Stimulated activated CD8-positive, alpha-beta memory T cell treated with anti-CD3 and anti-CD28 coated beads, Interleukin-15, amount 100 ng/mL, for 4 hours (primary cell): ENCODE results near the gene HSFX1.
"Not testable (repeated sequence)": the region's sequence is repeated elsewhere in the genome, so short reads cannot be mapped to it uniquely, and the experiment has no call there.

Experiments
- DNase-seq, 2 donors: peaks; one replicate each; pipeline ENCODE4 v3.0.0-alpha.2; 2020; ENCODE audit warnings: low read depth in 2 of 2

The HSFX1 gene, protein sequence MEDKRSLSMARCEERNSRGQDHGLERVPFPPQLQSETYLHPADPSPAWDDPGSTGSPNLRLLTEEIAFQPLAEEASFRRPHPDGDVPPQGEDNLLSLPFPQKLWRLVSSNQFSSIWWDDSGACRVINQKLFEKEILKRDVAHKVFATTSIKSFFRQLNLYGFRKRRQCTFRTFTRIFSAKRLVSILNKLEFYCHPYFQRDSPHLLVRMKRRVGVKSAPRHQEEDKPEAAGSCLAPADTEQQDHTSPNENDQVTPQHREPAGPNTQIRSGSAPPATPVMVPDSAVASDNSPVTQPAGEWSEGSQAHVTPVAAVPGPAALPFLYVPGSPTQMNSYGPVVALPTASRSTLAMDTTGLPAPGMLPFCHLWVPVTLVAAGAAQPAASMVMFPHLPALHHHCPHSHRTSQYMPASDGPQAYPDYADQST

GRCh38 chrX:149773768-149774167, at the start of gene HSFX1:
Gene HSFX1, plus strand, starts transcription at chrX:149774068. Its CDS starts 614 bp downstream, at chrX:149774682.
- DNase-seq: not testable (repeated sequence)

DNA sequence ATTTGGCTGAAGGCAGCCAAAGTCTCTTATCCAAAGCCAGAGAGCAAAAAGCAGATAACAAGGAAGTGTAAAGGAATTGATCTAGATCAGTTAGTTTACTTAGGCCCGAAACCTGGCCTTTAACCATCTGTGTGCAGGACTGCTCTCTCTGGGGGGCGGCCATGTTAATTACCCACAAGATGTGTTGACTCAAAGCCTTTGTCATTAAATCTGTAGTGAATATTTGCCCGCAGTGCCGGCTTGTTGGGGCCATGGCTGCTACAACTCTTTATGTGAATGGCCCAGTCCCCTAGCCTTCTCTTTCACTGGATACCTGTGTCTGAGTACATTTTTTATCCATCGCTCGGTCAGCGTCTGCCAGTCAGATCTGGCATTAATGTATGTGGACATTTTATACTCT, 46.6 kb upstream of the HSFX1 start:
- DNase-seq: not testable (repeated sequence)

DNA sequence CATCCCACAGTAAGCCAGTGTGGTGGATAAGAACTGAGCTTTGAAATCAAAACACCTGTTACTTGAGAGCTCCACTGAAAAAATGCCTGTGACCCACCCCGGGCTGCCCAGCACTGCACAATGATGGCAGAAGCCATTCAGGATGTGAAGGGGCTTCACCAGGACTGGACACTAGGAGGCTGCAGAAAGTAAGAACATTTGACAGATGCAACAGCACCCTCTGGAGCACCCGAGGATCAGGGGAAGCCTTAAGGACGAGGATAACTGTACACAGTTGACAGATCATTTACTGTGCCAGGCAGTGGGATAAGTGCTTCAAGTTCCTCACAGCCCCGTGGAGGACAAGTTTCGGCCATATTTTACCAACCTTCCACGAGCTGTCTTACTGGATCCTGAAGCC, 31.6 kb upstream of the HSFX1 start:
- not testable (repeated sequence) for DNase-seq

DNA sequence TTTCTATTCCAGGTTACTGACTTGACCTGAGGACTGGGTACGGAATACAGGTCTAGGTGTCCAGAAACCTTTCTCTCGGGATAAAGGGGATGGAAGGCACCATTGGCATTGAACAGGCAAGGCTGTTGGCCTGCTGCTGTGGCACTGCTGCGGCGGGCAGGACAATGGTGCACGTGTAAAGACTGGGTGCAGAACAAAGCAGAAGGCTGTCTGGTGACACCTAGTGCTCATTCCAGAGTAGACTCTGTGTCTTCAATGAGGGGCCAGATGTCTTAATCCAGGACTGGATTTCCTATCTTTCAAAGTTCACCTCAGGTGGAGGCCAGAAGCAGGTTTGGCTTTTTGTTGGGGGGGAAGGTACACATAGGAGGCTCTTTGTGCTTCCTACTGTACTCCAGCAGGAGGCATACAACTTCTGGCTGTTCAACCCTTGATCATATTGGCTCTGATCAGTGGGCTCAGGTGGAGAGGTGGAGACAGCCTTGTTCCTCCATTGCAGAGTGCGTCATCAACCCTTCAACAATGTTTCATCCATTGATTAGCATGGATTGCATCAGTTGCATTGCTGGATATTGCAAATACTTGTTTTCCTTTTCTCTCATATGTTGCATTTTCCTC, 27.4 kb upstream of the HSFX1 start:
- DNase-seq: not testable (repeated sequence)

GRCh38 chrX:149757206-149758067, 16.4 kb upstream of the HSFX1 start:
- DNase-seq: no peak

GRCh38 chrX:149758068-149758714, 15.7 kb upstream of the HSFX1 start:
- no peak for DNase-seq

- not testable (repeated sequence) for DNase-seq
Observed at GRCh38 chrX:149758715-149759078, 15.2 kb upstream of the HSFX1 start.

DNA sequence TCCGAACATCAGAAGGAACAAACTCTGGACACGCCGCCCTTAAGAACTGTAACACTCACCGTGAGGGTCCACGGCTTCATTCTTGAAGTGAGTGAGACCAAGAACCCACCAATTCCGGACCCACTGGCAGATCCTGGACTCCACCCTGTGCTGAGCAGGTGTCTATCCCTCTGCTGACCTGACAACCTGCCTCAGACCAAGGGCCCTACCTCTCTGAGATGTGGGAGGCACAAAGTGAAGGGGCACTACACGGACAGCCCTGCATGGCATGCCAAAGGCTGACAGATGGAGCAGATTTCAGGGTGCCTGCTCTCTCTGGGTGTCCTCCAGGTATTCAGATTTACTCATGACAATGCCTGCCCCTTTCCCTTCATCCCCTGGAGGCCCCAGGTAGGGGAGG, 14.0 kb upstream of the HSFX1 start:
- DNase-seq: no peak

DNA sequence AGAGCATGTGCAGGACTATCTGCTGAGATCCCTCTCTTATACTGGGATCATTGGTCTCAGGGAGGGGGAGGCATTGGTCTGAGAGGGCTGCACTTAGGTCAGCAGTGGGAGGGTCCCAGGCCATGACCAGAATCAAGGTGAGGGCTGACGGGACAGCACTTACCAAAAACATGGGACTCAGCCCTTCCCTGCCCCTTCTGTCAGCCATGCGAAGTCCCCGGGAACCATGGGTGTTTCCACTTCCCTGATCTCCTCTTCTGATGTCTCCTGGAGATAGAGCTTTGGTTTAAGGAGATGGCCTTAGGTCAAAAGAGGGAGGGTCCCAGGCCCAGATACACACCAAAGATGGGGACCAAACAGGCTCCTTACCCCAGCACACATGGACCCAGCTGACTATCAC, 12.9 kb upstream of the HSFX1 start:
- no peak for DNase-seq

- not testable (repeated sequence) for DNase-seq
Observed at GRCh38 chrX:149761858-149762674, 11.8 kb upstream of the HSFX1 start.

GRCh38 chrX:149762696-149763614, 10.9 kb upstream of the HSFX1 start:
- DNase-seq: no peak

- not testable (repeated sequence) for DNase-seq
Observed at GRCh38 chrX:149770344-149770743, 3.5 kb upstream of the HSFX1 start.

- not testable (repeated sequence) for DNase-seq
Observed at GRCh38 chrX:149773026-149773425, 842 bp upstream of the HSFX1 start.

DNA sequence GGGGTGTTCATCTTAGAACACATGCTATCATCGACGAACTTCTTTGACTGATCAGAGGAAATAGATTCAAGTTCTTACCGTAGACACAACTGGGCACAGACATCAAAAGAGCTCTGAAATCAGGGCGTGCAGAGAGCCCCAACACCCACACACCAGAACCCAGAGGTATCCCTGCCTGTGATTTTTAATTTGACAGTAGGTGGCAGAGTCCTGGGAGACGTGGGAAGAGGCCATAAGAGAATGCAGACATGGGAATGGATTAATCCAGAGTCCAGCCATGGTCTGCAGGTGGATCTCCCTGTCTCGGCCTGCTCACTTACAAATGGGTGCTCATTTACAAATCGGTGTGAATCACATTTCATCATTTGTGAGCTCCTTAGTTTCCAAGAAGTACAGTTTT, 4.1 kb downstream of the HSFX1 start:
- DNase-seq: not testable (repeated sequence)

GRCh38 chrX:149781727-149782126, 7.9 kb downstream of the HSFX1 start, which contains the start of gene MAGEA9:
Gene MAGEA9, plus strand, starts transcription at chrX:149781930. Its CDS starts 4,281 bp downstream, at chrX:149786211.
- DNase-seq: not testable (repeated sequence)

DNA sequence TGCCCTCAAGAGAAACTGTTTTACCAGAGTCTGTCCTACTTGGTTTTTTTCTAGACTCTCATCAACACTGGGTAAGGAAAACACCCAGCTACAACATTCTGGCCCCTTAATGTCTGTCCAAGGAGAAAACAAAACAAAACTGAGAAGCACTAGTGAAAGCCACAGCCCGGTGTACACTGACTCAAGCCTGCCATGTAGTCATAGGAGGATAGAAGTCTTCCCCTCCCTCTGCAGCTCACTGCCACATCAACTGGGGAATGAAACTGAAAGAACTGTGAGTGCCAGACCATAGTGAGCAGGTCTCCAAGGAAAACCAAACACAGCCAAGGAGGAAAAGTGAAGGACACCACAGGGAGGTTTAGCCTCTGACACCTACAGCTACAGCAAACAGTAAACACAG, 21.7 kb downstream of the HSFX1 start:
- not testable (repeated sequence) for DNase-seq

- no peak for DNase-seq
Observed at GRCh38 chrX:149799095-149799714, 25.3 kb downstream of the HSFX1 start.

DNA sequence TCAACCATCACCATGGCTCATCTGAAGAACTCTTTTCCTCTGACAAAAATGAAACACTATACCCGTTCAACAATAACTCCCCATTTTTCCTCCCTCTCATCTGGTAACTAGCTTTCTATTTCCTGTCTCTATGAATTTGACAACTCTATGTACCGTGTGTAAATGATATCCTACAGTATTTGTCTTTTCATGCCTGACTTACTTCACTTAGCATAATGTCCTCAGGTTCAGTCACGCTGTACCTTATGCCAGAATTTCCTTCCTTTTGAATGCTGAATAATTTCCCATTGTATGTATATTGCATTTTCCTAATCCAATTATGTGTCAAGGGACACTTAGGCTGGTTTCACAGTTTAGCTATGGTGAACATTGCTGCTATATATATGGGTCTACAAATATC, 26.1 kb downstream of the HSFX1 start:
- DNase-seq: no peak

DNA sequence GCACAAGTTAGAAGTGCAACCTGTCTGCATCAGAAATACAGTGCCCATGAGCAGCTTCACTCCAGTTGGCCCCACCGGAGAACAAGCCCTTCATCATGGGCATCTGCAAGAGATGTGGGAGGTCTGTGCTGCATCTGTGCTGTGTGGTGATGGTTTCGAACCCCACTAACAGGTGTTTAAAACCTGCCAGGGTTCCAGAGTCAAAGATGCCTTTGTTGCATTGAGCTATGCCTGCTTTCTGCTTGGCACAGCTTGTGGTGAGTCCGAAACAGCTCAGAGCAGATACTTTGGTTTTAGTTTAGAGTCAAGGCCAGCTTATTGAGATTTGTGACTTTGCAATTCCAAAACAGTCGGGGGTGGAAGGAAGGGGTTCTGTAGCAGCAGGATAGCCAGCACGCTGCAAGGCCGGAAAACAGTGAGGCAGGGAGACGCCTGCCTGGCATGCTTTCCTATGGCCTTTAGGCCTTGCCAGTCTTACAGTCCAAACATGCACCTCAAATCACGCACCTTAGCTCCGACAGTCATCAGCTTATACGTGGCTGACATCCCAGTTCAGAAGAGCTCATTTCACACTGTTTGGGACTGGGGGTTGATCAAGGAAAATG, 29.7 kb downstream of the HSFX1 start:
- DNase-seq: no peak
